Measurements from ENCODE around the gene TTC39C.
A peak's percentile ranks its signal among the peaks of the same experiment; 100 is the strongest.
"Not testable (repeated sequence)": the region's sequence is repeated elsewhere in the genome, so short reads cannot be mapped to it uniquely, and the experiment has no call there.

Gene TTC39C

DNA sequence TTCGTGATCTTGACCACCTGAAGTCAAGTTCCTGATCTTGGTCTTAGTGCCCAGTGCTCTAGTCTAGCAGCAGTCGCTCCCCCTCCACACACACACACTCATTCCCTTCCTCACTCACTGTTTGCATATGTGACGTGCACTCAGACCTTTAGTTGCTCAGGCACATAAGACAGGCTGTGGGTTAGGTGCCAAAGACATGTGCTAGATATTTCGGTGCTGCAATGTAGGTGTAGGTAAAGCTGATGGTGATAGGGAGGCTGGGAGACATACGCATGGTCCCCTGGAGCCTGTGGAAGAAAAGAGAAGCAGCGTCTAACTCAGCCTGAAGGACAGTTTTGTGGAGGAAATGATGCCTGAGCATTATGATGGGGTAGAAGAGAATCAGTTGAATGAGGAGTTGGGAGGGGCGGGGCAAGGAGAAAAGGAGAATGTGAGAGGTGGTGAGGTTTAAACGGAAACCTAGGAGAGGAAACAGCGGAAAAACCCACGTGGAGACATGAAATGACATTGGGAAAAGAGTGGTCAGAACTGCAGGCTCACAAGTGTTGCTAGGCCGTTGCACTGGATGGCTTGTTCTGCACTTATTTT lies 3.8 kb downstream of the TTC39C start:
- DNase-seq (ENCODE audit: low read depth): no peak

- DNase-seq (ENCODE audit: low read depth): no peak
Measured at GRCh38 chr18:24019641-24020331, 5.2 kb downstream of the TTC39C start.

GRCh38 chr18:24021505-24021904 lies 7.0 kb downstream of the TTC39C start:
- DNase-seq (ENCODE audit: low read depth): no peak

DNA sequence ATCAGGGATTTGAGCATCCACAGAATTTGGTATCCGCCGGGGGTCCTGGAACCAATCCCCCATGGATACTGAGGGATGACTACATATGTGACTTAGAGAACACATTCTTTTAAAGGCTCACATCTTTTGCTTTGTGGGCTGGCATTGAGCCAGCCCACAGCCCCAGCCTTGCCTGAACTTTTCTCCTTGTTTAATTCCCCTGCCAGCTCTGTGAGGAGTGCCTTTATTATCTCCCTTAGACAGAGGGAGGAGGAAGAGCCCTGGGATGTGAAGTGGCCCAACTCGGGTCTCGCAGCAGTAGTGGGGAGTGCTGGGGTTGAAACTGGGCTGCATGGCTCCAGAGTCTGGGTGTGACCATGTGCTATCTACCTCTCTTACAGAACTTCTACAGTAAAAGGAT lies 7.6 kb downstream of the TTC39C start:
- DNase-seq (ENCODE audit: low read depth): no peak

GRCh38 chr18:24023185-24023814 lies 8.7 kb downstream of the TTC39C start:
- no peak for DNase-seq (ENCODE audit: low read depth)

DNA sequence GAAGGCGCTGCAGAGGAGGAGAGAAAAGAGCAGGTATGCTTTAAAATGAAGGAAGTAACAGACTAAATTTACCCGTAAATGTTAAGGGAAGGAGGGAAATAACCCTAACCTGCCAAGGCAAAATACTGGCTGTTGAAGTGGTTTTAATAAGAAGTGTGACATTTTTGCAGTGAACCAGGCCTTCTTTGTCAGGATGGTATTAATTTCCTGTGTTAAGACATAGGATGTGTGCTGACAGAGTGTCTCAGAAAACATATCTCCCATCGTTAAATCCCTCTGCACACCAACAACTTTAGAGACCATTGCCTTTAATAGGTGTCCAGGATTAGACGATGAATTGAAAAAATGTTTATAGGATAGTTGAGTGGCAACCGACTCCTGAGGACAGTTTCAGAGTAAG lies 9.9 kb downstream of the TTC39C start:
- DNase-seq (ENCODE audit: low read depth): no peak

DNA sequence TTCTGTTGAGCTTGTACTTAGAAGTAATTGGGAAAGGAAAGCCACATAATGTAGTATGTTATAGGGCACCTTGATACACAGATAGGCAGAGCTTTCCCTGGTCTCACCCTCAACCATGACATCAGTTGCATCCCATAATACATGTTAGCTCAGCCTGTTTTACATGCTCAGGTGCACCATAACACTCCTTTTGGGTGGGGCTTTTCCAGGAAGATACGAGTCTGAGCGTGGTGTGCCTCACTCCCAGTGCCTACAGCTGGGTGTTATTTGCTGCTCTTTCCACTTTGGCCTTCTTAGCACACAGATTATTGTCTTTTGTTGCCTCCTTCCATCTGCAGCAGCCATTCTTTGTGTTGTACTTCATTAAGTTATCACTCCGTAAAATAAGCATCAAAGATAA lies 11.9 kb downstream of the TTC39C start:
- no peak for DNase-seq (ENCODE audit: low read depth)

GRCh38 chr18:24027156-24027827 lies 12.7 kb downstream of the TTC39C start:
- peak; percentile 84 for DNase-seq (ENCODE audit: low read depth)

GRCh38 chr18:24028946-24029345 lies 14.4 kb downstream of the TTC39C start:
- not testable (repeated sequence) for DNase-seq (ENCODE audit: low read depth)

DNA sequence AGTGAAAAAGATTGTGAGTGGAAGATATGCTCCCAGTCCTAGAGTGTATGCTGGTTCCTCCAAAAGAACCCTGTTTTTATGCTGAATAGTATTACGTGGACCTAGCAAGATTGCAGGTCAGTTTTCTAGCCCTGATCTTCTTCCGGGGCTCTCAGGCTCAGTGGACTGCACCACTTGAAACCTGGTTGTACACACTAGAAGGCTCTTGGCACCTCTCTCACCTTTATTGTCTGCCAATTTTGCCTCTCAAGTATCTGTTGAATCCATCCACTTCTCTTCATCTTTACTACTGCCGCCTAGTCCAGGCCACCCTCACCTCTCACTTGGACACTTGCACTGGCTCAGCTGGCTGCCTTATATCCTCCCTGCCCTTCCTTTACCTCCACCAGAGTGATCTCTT lies 16.8 kb downstream of the TTC39C start:
- no peak for DNase-seq (ENCODE audit: low read depth)

DNA sequence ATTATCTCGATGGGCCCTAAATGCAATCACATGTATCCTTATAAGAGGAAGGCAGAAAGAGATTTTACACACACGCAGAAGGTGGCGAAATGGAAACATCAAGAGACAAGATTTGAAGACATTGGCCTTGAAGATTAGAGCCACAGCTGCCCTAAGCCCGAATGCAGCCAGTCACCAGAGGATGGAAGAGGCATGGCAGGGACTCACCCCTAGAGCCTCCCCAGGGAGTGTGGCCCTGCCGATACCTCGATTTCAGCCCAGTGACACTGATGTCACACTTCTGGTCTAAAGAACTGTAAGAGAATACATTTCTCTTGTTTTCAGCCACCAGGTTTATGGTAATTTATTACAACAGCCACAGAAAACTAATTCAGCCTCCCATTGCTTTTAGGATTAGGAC lies 17.4 kb downstream of the TTC39C start:
- DNase-seq (ENCODE audit: low read depth): no peak

DNA sequence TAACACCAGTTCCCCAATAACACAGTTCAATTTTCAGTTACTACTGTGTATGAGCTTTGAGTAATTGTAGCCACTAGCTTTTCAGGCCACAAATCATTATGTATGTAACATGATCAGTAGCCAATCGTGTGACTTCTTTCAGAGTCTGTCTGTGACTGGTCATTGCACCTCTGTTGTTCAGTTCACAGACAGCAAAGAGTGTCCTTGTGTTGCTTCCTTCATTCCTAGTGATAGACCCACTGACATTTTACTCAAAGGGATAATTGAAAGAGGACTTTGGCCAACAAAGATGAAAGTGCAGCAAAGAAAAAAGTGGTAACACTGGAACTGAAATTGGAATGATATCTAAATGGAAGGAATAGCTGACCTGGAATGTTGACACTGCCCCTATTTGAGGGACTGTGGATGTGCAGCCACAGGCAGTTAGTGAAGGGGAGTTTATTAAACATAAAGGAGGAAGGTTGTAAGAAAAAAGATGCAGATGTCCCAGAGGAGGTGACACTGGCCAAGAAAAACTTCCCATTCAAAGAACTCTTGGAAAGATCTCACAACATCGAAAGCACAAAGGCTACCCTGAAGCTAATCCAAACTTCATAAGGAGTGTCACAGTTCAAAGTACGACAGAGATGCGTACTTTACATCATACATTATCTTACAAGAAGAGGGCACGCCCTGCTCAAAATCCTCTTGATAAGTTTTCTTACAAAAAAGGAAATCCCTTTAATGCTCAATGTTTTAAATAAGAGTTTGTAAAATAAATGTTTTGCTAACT lies 19.3 kb downstream of the TTC39C start:
- no peak for DNase-seq (ENCODE audit: low read depth)

DNA sequence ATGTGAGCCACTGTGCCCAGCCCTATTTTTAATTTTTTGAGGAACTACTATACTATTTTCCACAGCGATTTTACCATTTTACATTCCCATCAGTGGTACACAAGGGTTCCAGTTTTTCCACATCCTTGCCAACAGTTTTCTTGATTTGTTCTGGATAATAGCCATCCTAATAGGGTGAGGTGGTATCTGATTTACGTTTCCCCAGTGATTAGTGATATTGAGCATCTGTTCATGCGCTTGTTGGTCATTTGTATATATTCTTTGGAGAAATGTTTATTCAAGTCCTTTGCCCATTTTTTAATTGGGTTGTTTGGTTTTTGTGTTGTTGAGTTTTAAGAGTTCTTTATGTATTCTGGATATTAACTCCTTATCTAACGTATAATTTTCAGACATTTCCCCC lies 20.8 kb downstream of the TTC39C start:
- DNase-seq (ENCODE audit: low read depth): no peak

- no peak for DNase-seq (ENCODE audit: low read depth)
Measured at GRCh38 chr18:24039671-24040070, 25.1 kb downstream of the TTC39C start.

DNA sequence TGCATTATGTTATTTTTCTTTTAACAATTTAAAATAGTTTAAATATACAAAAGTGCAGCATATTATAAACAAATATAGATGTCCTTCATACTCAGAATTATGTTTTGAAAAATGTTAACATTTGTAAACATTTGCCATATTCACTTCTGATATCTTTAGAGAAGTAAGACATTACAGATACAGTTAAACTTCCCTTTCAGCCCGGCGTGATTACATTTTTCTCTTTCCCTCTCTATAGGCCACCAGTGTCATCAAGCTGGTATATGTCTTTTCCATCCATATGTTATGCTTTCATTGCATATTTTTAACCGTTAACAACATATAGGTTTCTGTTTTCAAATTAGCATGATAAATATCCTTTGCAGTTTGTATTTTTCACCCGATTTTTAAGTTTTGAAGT lies 27.1 kb downstream of the TTC39C start:
- no peak for DNase-seq (ENCODE audit: low read depth)

DNA sequence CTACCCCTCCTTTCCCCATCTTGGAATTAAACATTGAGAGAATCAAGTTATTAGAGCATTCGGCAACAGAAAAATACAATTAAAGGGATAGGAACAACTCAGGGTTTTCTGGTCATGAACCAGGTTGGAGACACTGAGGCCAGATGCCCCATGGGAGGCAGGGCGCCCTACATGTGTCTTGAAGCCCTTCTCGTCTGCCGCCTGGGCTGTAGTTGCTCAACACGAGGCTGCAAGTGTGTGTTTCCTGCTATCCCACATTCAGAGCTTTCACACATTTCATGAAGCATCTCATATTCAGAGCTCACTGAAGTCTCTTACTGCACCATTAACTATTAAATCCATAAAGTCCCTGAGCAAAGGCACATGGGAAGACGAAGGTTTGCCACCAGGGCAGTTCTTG lies 28.8 kb downstream of the TTC39C start:
- no peak for DNase-seq (ENCODE audit: low read depth)

- DNase-seq (ENCODE audit: low read depth): no peak
Measured at GRCh38 chr18:24048261-24048660, 33.7 kb downstream of the TTC39C start.

DNA sequence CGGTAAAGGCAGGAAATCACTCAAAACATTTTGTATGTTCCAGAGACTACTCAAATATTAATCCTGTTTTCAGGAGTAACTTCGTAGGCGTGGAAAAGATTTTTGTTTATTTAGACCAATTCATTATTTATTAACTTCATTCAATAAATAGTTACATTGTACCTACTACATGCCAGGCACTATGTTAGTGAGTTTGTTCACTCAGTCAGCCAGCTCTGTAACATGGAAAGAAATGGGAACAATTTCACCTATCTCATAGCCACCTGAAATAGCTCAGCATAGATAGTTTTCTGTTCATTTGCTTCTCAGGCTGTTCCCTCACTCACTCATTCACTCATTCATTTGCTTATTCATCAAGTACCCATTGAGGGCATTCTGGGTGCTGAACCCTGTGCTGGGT lies 34.6 kb downstream of the TTC39C start:
- DNase-seq (ENCODE audit: low read depth): no peak

- no peak for DNase-seq (ENCODE audit: low read depth)
Measured at GRCh38 chr18:24051031-24051947, 36.7 kb downstream of the TTC39C start.

DNA sequence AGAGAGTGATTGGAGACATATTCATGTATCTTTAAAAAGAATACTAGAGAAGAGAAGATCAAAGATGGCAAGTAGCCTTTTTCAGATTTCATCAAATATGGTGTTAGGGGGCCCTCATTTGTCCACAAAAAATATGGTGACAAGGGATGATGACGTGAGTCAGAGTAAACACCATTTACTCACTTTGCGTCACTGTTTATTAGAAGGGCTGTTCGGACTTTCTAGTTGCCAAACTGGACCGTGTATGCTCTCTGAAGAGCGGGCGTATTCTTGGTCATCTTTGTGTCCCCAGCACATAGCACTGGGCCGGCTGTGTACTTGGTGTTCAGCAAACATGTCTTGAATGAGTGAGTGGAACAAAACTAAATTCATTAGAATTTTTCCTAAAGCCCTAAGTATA lies 37.5 kb downstream of the TTC39C start:
- DNase-seq (ENCODE audit: low read depth): no peak

- DNase-seq (ENCODE audit: low read depth): no peak
Measured at GRCh38 chr18:24053211-24053610, 38.7 kb downstream of the TTC39C start.
